H1 (cell line): ENCODE results near the gene PLSCR1. TPM values are rescaled to one million over a fixed set of nuclear protein-coding genes. Genes with fewer than 3 reads are reported as not detected.

Experiments
- ZNF274 ChIP-seq: IDR thresholded peaks from 2 replicates; pipeline ENCODE4 v1.7.0; 2012; ENCODE audit warnings: low read length, borderline replicate concordance; ENCODE audit errors: extremely low read depth
- polyA plus RNA-seq, 7 experiments: library from polyadenylated mRNA; depleted of rRNA in 3 of 7; stranded (reverse) in 5 of 7; unstranded in 2 of 7; fragments of >200 nt in 5 of 7; fragments of 200-250 nt in 2 of 7; gene quantifications; 1 replicate in 5 of 7; 2 replicates in 1 of 7; 4 replicates in 1 of 7; pipeline versions ENCODE4 v1.2.1 to v1.2.3, GENCODE V29; 2011 to 2013; ENCODE audit warnings: missing spikeins in 2 of 7, mixed read lengths in 2 of 7
- total RNA-seq: library from RNA; stranded (reverse); fragmentation: NEBNext Ultra II Directional; extraction: Animal tissue kit (Norgen Biotek cat#: 25700); gene quantifications from 2 replicates; pipeline ENCODE4 v1.2.1, GENCODE V29; 2021
- TF ChIP-seq, protein P1 (sequence below): IDR thresholded peaks from 2 replicates; pipeline ENCODE4 v1.6.1; 2012; ENCODE audit warnings: inconsistent platforms

Gene PLSCR1
- total and polyA plus RNA-seq, 2 of the 8 experiments (the other 6 are each of a cell fraction or from before 2014, with no cell fraction given): 32.2 to 48.5 TPM

DNA sequence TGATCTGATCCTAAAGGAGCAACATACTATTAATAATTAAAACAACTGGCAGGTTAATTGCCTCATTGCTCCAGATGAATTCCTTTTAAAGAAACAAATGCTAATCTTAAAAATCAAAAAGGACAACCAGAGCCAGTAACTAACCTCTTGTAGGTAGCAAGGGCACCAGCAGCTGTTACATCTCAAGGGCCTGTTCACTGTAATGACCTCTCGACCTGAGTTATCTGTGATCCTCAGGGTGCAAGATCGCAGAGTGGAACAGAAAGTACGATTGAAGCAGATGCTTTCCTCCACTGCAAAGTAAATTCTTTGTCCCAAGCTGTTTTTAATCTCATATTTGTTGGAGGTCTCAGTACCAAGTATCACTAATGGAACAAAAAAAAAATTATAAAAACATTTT lies 49.4 kb upstream of the PLSCR1 start (continued):
- TF ChIP-seq, protein P1, sequence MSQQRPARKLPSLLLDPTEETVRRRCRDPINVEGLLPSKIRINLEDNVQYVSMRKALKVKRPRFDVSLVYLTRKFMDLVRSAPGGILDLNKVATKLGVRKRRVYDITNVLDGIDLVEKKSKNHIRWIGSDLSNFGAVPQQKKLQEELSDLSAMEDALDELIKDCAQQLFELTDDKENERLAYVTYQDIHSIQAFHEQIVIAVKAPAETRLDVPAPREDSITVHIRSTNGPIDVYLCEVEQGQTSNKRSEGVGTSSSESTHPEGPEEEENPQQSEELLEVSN: no peak
- no peak for TF ChIP-seq ZNF274
- TF ChIP-seq, all 59 proteins: peak for 0
